DND-41 (cell line): ENCODE results near the gene PHOSPHO1.

ENCODE experiments used
- ATAC-seq: fragments of 200-7000 bp; cut with Tn5 transposase; 3 replicates; pipeline ENCODE4 v1.9.1; 2021; ENCODE audit warnings: low read depth; ENCODE audit not compliant: insufficient read depth
- DNase-seq: peaks from one replicate; pipeline ENCODE4 v3.0.0-alpha.2; 2020
- H2AFZ ChIP-seq: 2 replicates; pipeline ENCODE4 v1.6.0; 2012; ENCODE audit warnings: low read depth, low read length
- H3K27ac ChIP-seq: 2 replicates; pipeline ENCODE4 v1.5.1; 2012; ENCODE audit warnings: low read length, inconsistent platforms
- H3K27me3 ChIP-seq: fragments of 200-600 bp; sonication (generic); 2 replicates; pipeline ENCODE4 v1.6.0; 2012; ENCODE audit warnings: low read length, mild to moderate bottlenecking, inconsistent platforms; ENCODE audit not compliant: insufficient read depth, poor library complexity
- H3K36me3 ChIP-seq: 2 replicates; pipeline ENCODE4 v1.5.1; 2012; ENCODE audit warnings: low read length, inconsistent platforms; ENCODE audit not compliant: insufficient read depth
- H3K4me1 ChIP-seq: 2 replicates; pipeline ENCODE4 v1.5.1; 2012; ENCODE audit warnings: mild to moderate bottlenecking, low read length; ENCODE audit not compliant: insufficient read depth
- H3K4me2 ChIP-seq: 2 replicates; pipeline ENCODE4 v1.6.0; 2012; ENCODE audit warnings: mild to moderate bottlenecking, moderate library complexity, low read length, inconsistent platforms; ENCODE audit not compliant: insufficient read depth
- H3K4me3 ChIP-seq, 2 experiments: fragments of 200-600 bp in 1 of 2; shearing (Covaris generic) in 1 of 2; 2 replicates each; pipeline ENCODE4 v1.5.1; 2012 to 2016; ENCODE audit warnings: inconsistent platforms in 2 of 2, low read length in 2 of 2, mild to moderate bottlenecking in 2 of 2, low read depth in 1 of 2, moderate library complexity in 1 of 2
- H3K79me2 ChIP-seq: 2 replicates; pipeline ENCODE4 v1.6.0; 2012; ENCODE audit warnings: low read length, inconsistent platforms; ENCODE audit not compliant: insufficient read depth
- H3K9ac ChIP-seq: 2 replicates; pipeline ENCODE4 v1.6.0; 2012; ENCODE audit warnings: low read depth, mild to moderate bottlenecking, inconsistent platforms, low read length, moderate library complexity
- H3K9me3 ChIP-seq: 2 replicates; pipeline ENCODE4 v1.5.1; 2012; ENCODE audit warnings: low read length, moderate library complexity, mild to moderate bottlenecking, inconsistent platforms; ENCODE audit not compliant: insufficient read depth, severe bottlenecking
- H4K20me1 ChIP-seq: 2 replicates; pipeline ENCODE4 v1.6.0; 2012; ENCODE audit warnings: low read length; ENCODE audit not compliant: insufficient read depth
- CTCF ChIP-seq: IDR thresholded peaks from 2 replicates; pipeline ENCODE4 v1.5.1; 2012; ENCODE audit warnings: borderline replicate concordance, low read length, moderate library complexity, mild to moderate bottlenecking; ENCODE audit not compliant: poor library complexity, severe bottlenecking; ENCODE audit errors: extremely low read depth
- EZH2 ChIP-seq: IDR thresholded peaks from 3 replicates; pipeline ENCODE4 v1.6.1; 2012; ENCODE audit warnings: borderline replicate concordance, low read depth, mild to moderate bottlenecking, moderate library complexity, low read length, inconsistent platforms; ENCODE audit not compliant: severe bottlenecking

The PHOSPHO1 gene

GRCh38 chr17:49210158-49211029 is 20.2 kb downstream of the PHOSPHO1 start, which contains the start of the genes ABI3 and GNGT2:
TSS of gene ABI3 (plus strand) at chr17:49210707. CDS start at chr17:49210725, 18 bp downstream.
TSS of gene GNGT2 (minus strand) at chr17:49210574. CDS start at chr17:49207422, 3,152 bp downstream.
- Histone ChIP-seq H3K9ac (peak within 1 kb of the TSS; percentile 67), H3K79me2 (peaks cover 16% of the 10 kb centered on the region)

GRCh38 chr17:49209061-49209571 is 21.5 kb downstream of the PHOSPHO1 start:
- Histone ChIP-seq H3K4me1 (peaks cover 52% of the 10 kb centered on the region), H3K4me3 (peak overlapping the region in 1 of 2 experiments; percentile 66; a peak in 1 of 4 replicates), H3K9me3 (no peaks in the 10 kb centered on the region), H3K79me2 (peaks cover 16% of the 10 kb centered on the region), H3K4me2 (peak overlapping the region; percentile 81), H3K9ac (no peak overlapping the region), H3K27me3 (no peaks in the 10 kb centered on the region), H4K20me1 (no peaks in the 10 kb centered on the region), H2AFZ (no peak overlapping the region), H3K36me3 (0 out of 2 replicates have a peak, but pooled peaks cover 3% of the 10 kb centered on the region), H3K27ac (no peak overlapping the region; the same call in 1 of the 2 replicates)
- DNase-seq (peak; percentile 54), ATAC-seq (no peak)
- TF ChIP-seq EZH2 = no peak
- no peak for TF ChIP-seq CTCF

More at GRCh38 chr17:49210158-49211029, 20.2 kb downstream of the PHOSPHO1 start, which contains the start of the genes ABI3 and GNGT2:
- TF ChIP-seq EZH2 (no peak), CTCF (no peak)
- Histone ChIP-seq H3K4me1 (peaks cover 52% of the 10 kb centered on the region), H2AFZ (peak within 1 kb of the TSS; percentile 86), H3K4me3 (peak within 1 kb of the TSS; percentile 34 to 66), H4K20me1 (no peaks in the 10 kb centered on the region), H3K36me3 (0 out of 2 replicates have a peak, but pooled peaks cover 3% of the 10 kb centered on the region), H3K4me2 (peak within 1 kb of the TSS; percentile 81), H3K27ac (peak within 1 kb of the TSS; percentile 88), H3K9me3 (no peaks in the 10 kb centered on the region), H3K27me3 (no peaks in the 10 kb centered on the region)
- peak; percentile 97 for ATAC-seq
- DNase-seq = peak; percentile 89

- Histone ChIP-seq H3K4me1 (peaks cover 8% of the 10 kb centered on the region), H4K20me1 (no peaks in the 10 kb centered on the region), H3K79me2 (no peaks in the 10 kb centered on the region), H3K9me3 (no peaks in the 10 kb centered on the region), H3K9ac (no peak overlapping the region), H3K27ac (no peak overlapping the region), H2AFZ (no peak overlapping the region), H3K27me3 (no peaks in the 10 kb centered on the region), H3K4me2 (no peak overlapping the region), H3K4me3 (no peak overlapping the region), H3K36me3 (no peaks in the 10 kb centered on the region)
- DNase-seq (no peak), ATAC-seq (no peak)
- no peak for TF ChIP-seq EZH2
- TF ChIP-seq CTCF = no peak
Observed at GRCh38 chr17:49204516-49204915, 26.1 kb downstream of the PHOSPHO1 start.
